ENCODE data around the gene TTLL9.

TTLL9 gene

DNA sequence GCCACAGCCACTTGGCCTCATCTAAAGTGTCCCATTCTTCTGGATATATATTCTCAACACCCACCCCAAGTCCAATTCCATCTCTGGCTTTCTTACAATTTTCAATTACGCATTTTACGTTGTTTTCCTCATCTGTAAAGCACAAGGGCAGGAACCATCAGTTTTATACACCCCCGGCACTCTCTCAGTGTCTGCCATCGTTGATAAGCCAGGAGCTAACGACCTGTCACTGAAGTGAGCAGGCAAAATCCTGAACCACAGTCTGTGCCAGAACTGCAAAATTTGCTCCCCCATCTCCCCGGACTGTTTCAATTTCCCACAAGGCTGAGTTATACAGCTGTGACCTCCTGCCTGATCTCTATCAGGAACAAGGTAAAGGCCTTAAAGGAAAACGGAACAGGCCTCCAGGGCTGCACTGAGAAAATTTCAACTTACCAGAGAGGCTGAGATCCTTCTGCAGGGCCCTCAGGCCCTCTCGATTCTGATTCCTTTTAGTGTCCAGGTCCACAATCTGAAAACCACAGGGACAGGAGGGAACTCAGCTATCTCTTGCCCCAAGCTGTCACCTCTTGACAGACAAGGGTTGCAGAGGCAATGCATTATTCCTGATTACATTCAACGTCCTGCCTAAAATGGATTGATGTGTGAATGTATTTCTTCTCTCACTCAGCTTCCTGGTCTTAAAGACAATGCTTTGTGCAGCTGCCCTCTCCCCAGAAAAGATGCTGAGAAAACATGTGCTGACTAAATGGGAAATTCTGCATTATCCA lies 79.6 kb downstream of the TTLL9 start:
- DNase-seq (ENCODE audit: low spot score), result no peak

- no peak for DNase-seq (ENCODE audit: low spot score)
Observed at GRCh38 chr20:31951203-31951529, 80.7 kb downstream of the TTLL9 start.

GRCh38 chr20:31951530-31952453 lies 81.4 kb downstream of the TTLL9 start, which contains the start of gene PDRG1:
Gene PDRG1, minus strand, starts transcription at chr20:31952046. Its CDS starts 85 bp downstream, at chr20:31951961.
- DNase-seq (ENCODE audit: low spot score), result peak; percentile 89

- DNase-seq (ENCODE audit: low spot score), result no peak
Observed at GRCh38 chr20:31953556-31954148, 83.2 kb downstream of the TTLL9 start.

DNA sequence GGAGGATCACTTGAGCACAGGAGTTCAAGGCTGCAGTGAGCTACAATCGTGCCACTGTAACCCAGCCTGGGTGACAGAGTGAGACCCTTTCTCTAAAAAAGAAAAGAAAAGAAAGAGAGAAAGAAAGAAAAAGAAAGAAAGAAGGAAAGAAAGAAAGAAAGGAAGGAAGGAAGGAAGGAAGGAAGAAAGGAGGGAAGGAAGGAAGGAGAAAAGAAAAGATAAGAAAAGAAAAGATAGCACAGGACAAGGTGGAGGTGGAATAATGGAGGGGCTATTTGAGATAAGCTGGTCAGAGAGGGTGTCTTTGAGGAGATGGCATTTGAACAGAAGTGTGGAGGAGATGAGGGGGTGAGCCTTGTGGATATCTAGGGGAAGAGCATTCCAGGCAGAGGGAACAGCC lies 84.1 kb downstream of the TTLL9 start:
- DNase-seq (ENCODE audit: low spot score), result no peak

- no peak for DNase-seq (ENCODE audit: low spot score)
Observed at GRCh38 chr20:31956556-31957526, 86.4 kb downstream of the TTLL9 start.

GRCh38 chr20:31962761-31963160 lies 92.3 kb downstream of the TTLL9 start:
- no peak for DNase-seq (ENCODE audit: low spot score)

DNA sequence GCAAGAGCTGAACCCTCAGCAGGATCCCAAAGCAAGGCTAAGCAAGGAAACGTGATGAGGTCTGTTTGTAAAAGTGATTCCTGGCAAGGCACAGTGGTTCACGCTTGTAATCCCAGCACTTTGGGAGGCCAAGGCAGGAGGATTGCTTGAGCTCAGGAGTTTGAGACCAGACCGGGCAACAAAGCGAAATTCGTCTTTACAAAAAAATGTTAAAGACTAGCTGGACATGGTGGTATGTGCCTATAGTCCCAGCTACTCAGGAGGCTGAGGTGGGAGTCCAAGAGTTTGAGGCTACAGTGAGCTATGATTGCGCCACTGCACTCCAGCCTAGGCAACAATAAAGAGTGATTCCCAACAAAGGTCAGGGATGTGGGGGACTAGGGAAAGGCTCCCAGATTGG lies 93.5 kb downstream of the TTLL9 start:
- no peak for DNase-seq (ENCODE audit: low spot score)

- no peak for DNase-seq (ENCODE audit: low spot score)
Observed at GRCh38 chr20:31966991-31967655, 96.7 kb downstream of the TTLL9 start.

- no peak for DNase-seq (ENCODE audit: low spot score)
Observed at GRCh38 chr20:31967830-31968249, 97.4 kb downstream of the TTLL9 start, which contains the start of gene XKR7. Gene XKR7, plus strand, starts transcription at chr20:31968151. Its CDS starts 25 bp downstream, at chr20:31968176.

DNA sequence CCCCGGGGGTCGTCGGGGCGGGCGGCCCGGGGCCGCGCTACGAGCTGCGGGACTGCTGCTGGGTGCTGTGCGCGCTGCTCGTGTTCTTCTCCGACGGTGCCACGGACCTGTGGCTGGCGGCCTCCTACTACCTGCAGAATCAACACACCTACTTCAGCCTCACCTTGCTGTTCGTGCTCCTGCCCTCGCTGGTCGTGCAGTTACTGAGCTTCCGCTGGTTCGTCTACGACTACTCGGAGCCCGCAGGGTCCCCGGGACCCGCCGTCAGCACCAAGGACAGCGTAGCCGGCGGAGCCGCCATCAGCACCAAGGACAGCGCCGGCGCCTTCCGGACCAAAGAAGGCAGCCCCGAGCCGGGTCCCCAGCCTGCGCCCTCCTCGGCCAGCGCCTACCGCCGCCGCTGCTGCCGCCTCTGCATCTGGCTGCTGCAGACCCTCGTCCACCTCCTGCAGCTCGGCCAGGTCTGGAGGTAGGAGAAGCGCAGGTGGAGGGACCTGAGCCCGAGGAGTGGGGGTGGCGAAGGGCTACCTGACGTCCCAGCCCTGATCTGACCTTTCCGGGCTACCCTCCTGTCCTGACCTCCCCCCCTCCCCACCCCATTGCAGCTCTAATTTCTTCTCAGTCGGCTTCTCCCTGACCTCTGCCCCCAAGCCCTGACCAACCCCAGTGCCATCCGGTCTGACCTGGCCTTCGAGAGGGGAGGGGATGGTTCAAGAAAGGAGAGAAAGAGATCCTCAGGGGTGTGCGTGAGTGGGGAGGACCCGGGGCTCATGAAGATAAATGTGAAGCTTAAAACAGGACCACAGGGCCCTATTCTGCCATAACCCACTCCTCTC lies 98.1 kb downstream of the TTLL9 start:
- no peak for DNase-seq (ENCODE audit: low spot score)

GRCh38 chr20:31969991-31970390 lies 99.6 kb downstream of the TTLL9 start:
- DNase-seq (ENCODE audit: low spot score), result no peak

GRCh38 chr20:31972471-31973021 lies 102.1 kb downstream of the TTLL9 start:
- DNase-seq (ENCODE audit: low spot score), result no peak

DNA sequence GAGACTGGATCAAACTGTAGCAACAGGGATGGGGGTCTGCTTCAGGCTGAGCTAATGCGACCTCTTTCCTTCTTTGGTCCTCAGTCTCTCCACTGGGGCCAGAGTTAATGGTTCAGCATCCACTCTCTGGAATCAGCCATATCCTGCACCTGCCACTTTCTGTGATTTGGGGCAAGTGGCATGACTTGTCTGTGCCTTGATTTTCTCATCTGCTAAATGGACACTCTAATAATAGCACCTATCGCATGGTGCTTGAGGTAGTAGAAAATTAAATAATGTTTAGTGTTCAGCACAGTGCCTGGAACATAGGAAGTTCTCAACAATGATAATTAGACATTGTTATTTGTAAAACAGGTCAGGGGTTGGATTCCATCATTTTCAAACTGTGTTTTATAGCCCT lies 103.9 kb downstream of the TTLL9 start:
- DNase-seq (ENCODE audit: low spot score), result no peak

DNA sequence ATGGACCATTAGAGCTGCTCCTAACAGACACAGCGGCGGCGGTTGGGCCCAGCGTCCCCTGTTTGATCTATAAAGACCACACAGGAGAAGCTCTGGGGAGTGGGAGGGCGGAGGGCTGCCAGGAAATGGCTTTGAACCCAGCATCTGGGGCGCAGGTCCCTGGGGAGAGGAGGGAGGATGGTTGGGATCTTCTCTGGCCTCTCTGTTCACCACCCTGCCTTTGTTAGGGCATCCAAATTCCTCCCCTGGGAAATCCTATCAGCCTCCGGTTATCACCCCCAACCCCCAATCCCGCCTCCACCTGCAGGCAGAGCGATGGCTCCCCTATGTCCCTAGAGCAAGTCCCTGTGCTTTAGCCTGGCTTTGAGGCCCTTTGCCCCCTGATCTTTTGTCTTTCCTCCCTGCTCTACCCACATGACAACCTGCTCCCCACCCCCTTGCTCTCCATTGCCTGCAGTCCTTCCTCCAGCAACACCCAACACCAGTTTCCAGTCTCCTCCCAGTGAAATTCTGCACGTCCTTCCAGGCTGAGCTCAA lies 104.6 kb downstream of the TTLL9 start:
- no peak for DNase-seq (ENCODE audit: low spot score)

GRCh38 chr20:31975874-31976273 lies 105.4 kb downstream of the TTLL9 start:
- no peak for DNase-seq (ENCODE audit: low spot score)

DNA sequence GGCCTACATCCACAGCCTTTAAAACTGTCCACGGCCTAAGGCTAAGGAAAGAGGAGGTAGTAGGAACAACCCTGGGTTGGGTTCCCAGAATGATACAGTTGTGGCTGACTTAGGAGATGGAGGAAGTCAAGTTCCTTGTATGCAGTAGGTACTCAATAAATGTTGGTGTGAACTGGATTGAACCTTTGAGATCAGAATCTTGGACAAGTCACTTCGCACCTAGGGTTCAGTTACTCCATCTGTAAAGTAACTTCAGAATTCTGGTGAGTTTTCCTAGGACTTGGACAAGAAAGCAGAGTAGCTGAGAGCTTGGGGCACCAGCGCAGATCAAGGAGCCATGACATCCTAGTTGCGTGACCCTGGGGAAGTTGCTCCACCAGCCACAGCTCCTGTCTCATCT lies 106.6 kb downstream of the TTLL9 start:
- no peak for DNase-seq (ENCODE audit: low spot score)

GRCh38 chr20:31979713-31980426 lies 109.4 kb downstream of the TTLL9 start:
- DNase-seq (ENCODE audit: low spot score), result no peak

- DNase-seq (ENCODE audit: low spot score), result no peak
Observed at GRCh38 chr20:31981784-31982183, 111.3 kb downstream of the TTLL9 start.
